Gastrocnemius medialis (tissue), 4 donors: ENCODE measurements around the gene SGCD. TPM values are rescaled to one million over a fixed set of nuclear protein-coding genes. Genes with fewer than 3 reads are reported as not detected.

ENCODE experiments used
- ATAC-seq, 2 donors: fragments of 150-250 bp; one replicate each; pipeline ENCODE4 v1.9.1; 2016
- DNase-seq, 2 donors: peaks; one replicate each; pipeline ENCODE4 v3.0.0-alpha.2; 2019
- H3K27ac ChIP-seq, 4 donors: fragments of 200-600 bp; sonication (generic); 1 replicate in 1 of 4; 2 replicates in 3 of 4; pipeline ENCODE4 v1.5.1; 2016 to 2018; ENCODE audit warnings: mild to moderate bottlenecking in 2 of 4, moderate library complexity in 1 of 4
- H3K27me3 ChIP-seq, 3 donors: fragments of 200-600 bp; sonication (generic) in 2 of 3; 1 replicate in 1 of 3; 2 replicates in 2 of 3; pipeline versions ENCODE4 v1.5.1 to v1.6.0; 2016 to 2019; ENCODE audit warnings: mild to moderate bottlenecking in 1 of 3, moderate library complexity in 1 of 3
- H3K36me3 ChIP-seq, 2 donors: fragments of 200-600 bp; sonication (generic) in 1 of 2; one replicate each; pipeline ENCODE4 v1.5.1; 2017 to 2018
- H3K4me1 ChIP-seq, 2 donors: fragments of 200-600 bp; sonication (generic) in 1 of 2; one replicate each; pipeline ENCODE4 v1.5.1; 2016 to 2017; ENCODE audit warnings: mild to moderate bottlenecking in 2 of 2
- H3K4me3 ChIP-seq, 4 donors: fragments of 200-600 bp; sonication (generic) in 3 of 4; 1 replicate in 1 of 4; 2 replicates in 3 of 4; pipeline ENCODE4 v1.5.1; 2016 to 2019; ENCODE audit warnings: mild to moderate bottlenecking in 2 of 4
- H3K9me3 ChIP-seq, 3 donors: fragments of 200-600 bp; sonication (generic) in 2 of 3; 1 replicate in 1 of 3; 2 replicates in 2 of 3; pipeline ENCODE4 v1.5.1; 2016 to 2019
- CTCF ChIP-seq, 5 experiments: fragments of 450-650 bp in 3 of 5; fragments of 200-600 bp in 2 of 5; sonication (generic) in 2 of 5; IDR thresholded peaks in 4 of 5; conservative IDR thresholded peaks in 1 of 5; 1 replicate in 4 of 5; 2 replicates in 1 of 5; pipeline ENCODE4 v1.5.1; 2016 to 2019; ENCODE audit warnings: antibody characterized with exemption in 5 of 5, mild to moderate bottlenecking in 3 of 5, moderate library complexity in 3 of 5
- POLR2A ChIP-seq, 2 donors: fragments of 450-650 bp; IDR thresholded peaks; one replicate each; pipeline ENCODE4 v1.6.1; 2017; ENCODE audit warnings: antibody characterized with exemption in 2 of 2, mild to moderate bottlenecking in 2 of 2, moderate library complexity in 2 of 2
- in situ Hi-C, 4 donors: fragments of 200-750 bp; cut with MboI; loops; one replicate each; pipeline versions ENCODE4 v1.15.0 to v1.8.0; 2017; ENCODE audit warnings: low sequenced_read_pairs in 4 of 4
- intact Hi-C: fragments of 100-400 bp; cut with DNase I; formaldehyde crosslinking; loops from one replicate; pipeline ENCODE4 v1.15.1; 2023; ENCODE audit warnings: low total_unique reads
- total RNA-seq, 4 donors: library from RNA; depleted of rRNA; stranded (reverse); fragments of >200 nt; gene quantifications; one replicate each; pipeline versions ENCODE4 v1.1.0 to v1.2.3, GENCODE V29; 2016

The SGCD gene
- total RNA-seq, 4 donors from 2014 or later: 8.2 to 53.5 (median 35.8) TPM

GRCh38 chr5:156759156-156759555 is 432.2 kb downstream of the SGCD start:
- ATAC-seq (no peak), DNase-seq (no peak)
- in situ Hi-C loops (no loop called here), intact Hi-C loops (no loop called here)
- peaks cover 0 to 4% of the 10 kb centered on the region in 2 donors for H3K4me1 ChIP-seq
- H3K4me3 ChIP-seq: no peak overlapping the region
- TF ChIP-seq POLR2A (IDR thresholded peaks at IDR 0.05) (no peak), CTCF (IDR thresholded peaks at IDR 0.05 in 4 of 5, conservative IDR thresholded peaks at IDR 0.05 in 1 of 5) (no peak)
- no peaks in the 10 kb centered on the region for H3K9me3 ChIP-seq
- H3K36me3 ChIP-seq: peaks cover 0 to 6% of the 10 kb centered on the region in 2 donors
- no peak overlapping the region for H3K27ac ChIP-seq
- H3K27me3 ChIP-seq: no peaks in the 10 kb centered on the region

GRCh38 chr5:156762771-156763170 is 435.8 kb downstream of the SGCD start:
- intact Hi-C loops (no loop called here), in situ Hi-C loops (no loop called here)
- no peak for DNase-seq
- ATAC-seq: no peak
- H3K27ac ChIP-seq: no peak overlapping the region
- no peak overlapping the region for H3K4me3 ChIP-seq
- peaks cover 0 to 4% of the 10 kb centered on the region in 2 donors for H3K4me1 ChIP-seq
- no peaks in the 10 kb centered on the region for H3K9me3 ChIP-seq
- peaks cover 0 to 6% of the 10 kb centered on the region in 2 donors for H3K36me3 ChIP-seq
- no peaks in the 10 kb centered on the region for H3K27me3 ChIP-seq
- TF ChIP-seq CTCF (IDR thresholded peaks at IDR 0.05 in 4 of 5, conservative IDR thresholded peaks at IDR 0.05 in 1 of 5) (no peak), POLR2A (IDR thresholded peaks at IDR 0.05) (no peak)

- Histone ChIP-seq H3K9me3 (no peaks in the 10 kb centered on the region), H3K27me3 (no peaks in the 10 kb centered on the region), H3K4me3 (no peak overlapping the region), H3K27ac (no peak overlapping the region), H3K36me3 (no peaks in the 10 kb centered on the region), H3K4me1 (peaks cover 0 to 4% of the 10 kb centered on the region in 2 donors)
- DNase-seq (no peak), ATAC-seq (no peak)
- TF ChIP-seq CTCF (IDR thresholded peaks at IDR 0.05 in 4 of 5, conservative IDR thresholded peaks at IDR 0.05 in 1 of 5): no peak
- TF ChIP-seq POLR2A (IDR thresholded peaks at IDR 0.05): no peak
- in situ Hi-C loops: no loop called here
- intact Hi-C loops: no loop called here
Observed at GRCh38 chr5:156764176-156764971, 437.4 kb downstream of the SGCD start.

GRCh38 chr5:156774273-156774672 is 447.3 kb downstream of the SGCD start:
- DNase-seq (no peak), ATAC-seq (no peak)
- Histone ChIP-seq H3K4me1 (peaks cover 0 to 3% of the 10 kb centered on the region in 2 donors), H3K36me3 (no peaks in the 10 kb centered on the region), H3K27me3 (no peaks in the 10 kb centered on the region), H3K9me3 (no peaks in the 10 kb centered on the region), H3K4me3 (no peak overlapping the region), H3K27ac (no peak overlapping the region)
- no peak for TF ChIP-seq POLR2A (IDR thresholded peaks at IDR 0.05)
- no peak for TF ChIP-seq CTCF (IDR thresholded peaks at IDR 0.05 in 4 of 5, conservative IDR thresholded peaks at IDR 0.05 in 1 of 5)
- intact Hi-C loops (no loop called here), in situ Hi-C loops (no loop called here)
